K562 treated with DMSO at 1 percent for 12 hours (cell line): ENCODE results near the gene SYPL2. TPM values are rescaled to one million over a fixed set of nuclear protein-coding genes. Genes with fewer than 3 reads are reported as not detected.

Experiments used
- total RNA-seq: library from RNA; unstranded; fragments of 300-600 nt; gene quantifications from 2 replicates; pipeline ENCODE4 v1.2.3, GENCODE V29; 2022; ENCODE audit not compliant: insufficient read depth

Gene SYPL2
- not detected in 2 replicates for total RNA-seq

DNA sequence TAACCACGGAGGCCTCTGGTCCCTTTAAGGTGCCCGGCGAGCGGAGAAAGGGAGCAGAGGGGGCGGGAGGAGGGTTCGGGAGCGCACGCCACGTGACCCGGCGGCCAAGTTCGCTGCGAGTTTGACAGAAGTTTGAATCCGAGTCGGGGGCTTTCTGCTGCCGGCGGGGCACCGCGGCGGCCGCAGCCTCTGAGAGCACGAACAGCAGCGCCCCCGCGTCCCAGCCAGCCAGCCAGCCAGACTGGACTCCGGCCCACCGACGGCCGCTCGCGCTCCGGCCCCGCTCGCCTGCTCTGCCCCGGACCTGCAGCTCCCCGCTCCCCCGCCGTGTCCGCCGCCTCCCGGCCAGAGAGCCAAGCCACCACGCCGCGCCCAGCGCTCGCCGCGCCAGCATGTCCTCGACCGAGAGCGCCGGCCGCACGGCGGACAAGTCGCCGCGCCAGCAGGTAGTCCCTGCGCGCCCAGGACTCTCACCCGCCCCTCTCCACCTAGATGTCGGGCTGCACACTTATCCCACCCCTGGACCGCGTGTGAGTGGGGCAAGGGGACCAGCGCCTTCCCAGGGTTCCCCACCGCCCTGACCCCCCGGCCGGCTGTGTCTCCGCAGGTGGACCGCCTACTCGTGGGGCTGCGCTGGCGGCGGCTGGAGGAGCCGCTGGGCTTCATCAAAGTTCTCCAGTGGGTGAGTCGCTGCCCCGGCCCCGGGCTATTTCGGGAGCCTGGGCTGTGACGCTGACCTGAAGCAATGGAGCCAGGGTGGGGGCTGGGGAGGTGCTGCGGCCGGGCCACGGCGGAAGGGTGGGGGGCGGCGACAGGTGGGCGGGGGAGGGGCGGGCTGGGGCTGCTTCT is at the start of gene SYPL2:
SYPL2 (plus strand) TSS at position 95 of the 849 bp plus-strand sequence; CDS start at position 393, 298 bp downstream.

DNA sequence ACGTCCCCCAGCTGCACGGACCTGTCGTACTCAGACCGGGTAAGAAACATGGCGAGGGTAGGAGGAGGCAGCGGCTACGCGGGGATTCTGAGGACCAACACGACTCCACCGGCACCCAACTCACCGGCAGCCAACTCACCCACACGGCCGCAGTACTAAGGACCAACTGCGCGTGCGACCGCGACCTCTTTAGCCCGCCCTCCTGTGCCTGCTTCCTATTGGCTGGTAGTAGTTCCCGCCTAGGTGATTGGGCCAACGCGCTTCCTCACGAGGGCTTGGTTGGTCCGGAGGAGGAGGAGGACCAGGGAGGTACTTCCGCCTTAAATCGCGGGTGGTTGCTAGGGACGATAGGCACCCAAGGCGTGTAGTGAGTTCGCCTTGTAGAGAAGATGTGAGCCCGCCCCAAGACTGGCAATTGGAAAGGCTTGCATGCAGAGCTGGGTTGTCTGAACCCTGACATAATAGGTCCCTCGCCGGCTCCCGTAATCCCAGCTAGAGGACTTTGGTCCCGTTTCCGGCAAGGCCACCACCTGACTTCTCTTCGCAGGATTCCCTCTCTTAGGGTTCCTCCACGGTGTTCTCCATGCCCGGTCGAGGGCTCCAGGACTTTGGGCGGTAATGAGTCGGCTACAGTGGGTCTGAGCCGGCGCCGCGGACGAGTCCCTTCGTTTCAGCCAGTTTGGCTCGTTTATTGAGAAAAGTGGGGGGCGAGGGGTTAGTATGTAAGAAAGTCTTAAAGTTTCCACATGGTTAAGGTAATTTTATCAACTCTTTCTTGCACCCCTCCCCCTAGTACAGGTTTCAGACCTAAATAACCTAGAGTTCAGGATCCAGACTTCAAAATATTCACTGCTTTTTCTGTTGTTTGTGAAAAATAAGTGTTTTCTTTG is 39.8 kb upstream of the SYPL2 start, which contains the start of gene PSMA5:
PSMA5 (minus strand) TSS at position 168 of the 890 bp plus-strand sequence; CDS start at position 50, 118 bp downstream.

DNA sequence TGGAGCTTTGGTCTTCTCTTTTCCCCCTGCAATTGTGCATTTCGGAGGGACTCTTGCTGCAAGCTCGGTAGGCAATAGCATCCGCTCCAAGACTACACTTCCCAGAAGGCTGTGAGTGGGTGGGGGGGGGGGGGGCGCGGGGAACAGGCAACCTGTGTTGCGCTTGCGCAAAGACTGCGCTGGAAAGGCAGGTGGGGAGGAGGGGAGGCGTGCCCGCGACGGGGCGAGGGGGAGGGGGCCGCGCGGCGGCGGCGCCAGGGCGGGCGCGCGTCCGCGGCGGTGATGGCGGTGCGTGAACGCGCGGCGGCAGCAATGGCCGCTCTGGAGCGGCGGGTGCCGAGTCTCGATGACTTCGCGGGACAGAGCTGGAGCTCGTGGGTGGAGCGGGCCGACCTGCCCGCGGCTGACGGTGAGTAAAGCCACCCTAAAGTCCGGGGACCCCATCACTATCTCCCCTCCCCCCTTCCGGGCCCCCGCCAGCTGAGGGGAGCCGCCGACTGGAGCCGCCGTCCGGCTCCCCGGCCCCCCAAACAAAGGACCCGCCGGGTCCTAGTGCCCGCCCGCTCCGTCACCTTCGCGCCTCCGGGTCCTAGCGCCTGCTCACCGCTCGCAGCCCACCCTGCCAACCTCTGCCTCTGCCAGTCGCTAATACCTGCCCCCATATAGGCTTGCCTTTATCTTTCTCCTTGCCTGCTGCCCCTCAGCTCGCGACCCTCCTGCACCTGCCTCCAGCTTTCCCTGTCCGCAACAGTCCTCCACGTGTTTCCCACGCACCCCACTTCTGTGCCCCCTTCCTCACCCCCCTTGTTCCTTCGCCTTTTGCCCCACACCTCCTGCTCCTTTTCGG is 17.5 kb downstream of the SYPL2 start, which contains the start of gene ATXN7L2:
ATXN7L2 (plus strand) TSS at position 234 of the 847 bp plus-strand sequence; CDS start at position 283, 49 bp downstream.

DNA sequence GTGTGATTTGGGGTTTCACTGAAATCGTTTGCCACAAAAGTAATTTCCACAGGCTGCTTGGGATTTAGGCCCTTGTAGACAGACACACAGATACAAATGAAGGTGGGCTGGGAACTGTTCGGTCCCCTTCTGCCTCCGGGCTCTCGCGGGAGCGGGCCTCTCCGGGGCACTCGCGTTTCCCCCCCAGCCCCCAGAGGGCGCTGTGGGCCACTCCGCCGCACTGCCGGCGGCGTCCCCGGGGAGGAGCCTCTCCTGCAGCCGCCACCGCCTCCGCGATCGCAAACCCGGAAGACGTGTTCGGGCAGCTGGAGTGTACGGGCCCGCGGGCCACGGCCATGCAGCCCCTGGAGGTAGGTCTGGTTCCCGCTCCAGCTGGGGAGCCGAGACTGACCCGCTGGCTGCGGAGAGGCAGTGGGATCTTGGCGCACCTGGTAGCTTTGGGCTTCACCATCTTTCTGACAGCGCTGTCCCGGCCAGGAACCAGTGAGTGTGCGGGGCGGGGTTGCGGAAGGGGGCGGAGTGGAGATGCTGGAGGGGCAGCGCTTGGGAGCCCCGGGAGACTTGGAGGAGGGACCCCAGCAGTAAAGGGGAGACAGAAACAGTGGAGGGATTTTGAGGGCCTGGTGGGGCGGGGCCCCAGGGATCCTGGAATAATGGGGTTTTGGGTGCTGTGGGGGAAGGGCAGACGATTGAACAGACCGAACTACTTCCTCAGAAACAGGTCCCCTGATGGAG is 27.6 kb downstream of the SYPL2 start, which contains the start of gene CYB561D1:
CYB561D1 (plus strand) TSS at position 290 of the 735 bp plus-strand sequence; CDS start at position 336, 46 bp downstream.

DNA sequence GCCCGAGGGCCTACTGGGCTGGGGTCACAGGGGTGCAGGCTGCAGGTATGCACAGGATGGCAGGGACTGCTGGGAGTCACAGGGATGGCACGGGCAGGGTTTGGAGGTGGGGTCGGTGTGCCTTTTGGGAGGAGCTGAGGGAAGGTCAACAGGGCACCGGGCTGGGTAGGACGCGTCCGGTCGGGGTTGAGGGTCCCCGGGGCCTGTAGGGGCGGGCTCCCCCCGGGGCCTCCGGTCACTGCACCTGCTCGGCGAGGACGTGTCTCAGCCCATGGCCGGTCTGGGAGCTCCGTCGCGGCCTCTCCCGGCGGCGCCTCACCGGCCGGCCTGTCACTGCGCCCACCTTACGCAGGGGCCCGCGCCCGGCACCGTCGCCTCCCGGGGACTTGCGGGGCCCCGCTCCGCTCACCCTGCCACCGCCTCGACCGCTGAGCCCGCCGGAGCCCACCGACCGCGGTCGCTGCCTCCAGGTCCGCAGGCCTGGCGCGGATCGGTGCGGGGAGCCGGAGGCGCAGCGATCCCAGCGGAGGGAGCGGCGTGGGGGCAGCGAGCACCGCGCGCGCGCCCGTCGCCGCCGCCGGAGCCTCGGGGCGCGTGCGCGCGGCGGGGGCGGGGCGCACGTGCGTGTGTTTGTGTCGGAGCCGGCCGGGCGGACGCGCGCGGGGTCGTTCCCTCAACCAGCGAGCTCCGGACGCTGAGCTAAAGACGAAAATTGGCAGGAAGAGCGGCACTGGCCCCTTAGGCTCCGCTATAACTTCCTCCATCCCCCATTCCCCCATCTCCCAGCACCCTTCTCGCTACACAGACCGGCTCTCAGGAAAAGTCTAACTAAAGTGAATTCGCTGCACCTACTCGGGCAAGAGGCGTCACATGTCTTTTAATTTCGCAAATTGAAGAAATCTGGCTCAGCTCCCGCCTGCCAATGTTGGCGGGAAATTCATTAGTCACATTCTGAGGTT is 43.1 kb downstream of the SYPL2 start, which contains the start of gene AMIGO1:
AMIGO1 (minus strand) TSS at position 552 of the 959 bp plus-strand sequence. CDS start 815 bp downstream, outside the sequence.

Other genes with a start within 250 kb of the SYPL2 start
- 4.5 and 24.3 TPM in 2 replicates for gene CELSR2, start 217.0 kb upstream of the SYPL2 start, total RNA-seq
- gene PSRC1, start 183.4 kb upstream of the SYPL2 start, total RNA-seq, result 55.5 and 66.6 TPM in 2 replicates
- gene MYBPHL, start 159.5 kb upstream of the SYPL2 start, total RNA-seq, result not detected in 2 replicates
- gene SORT1, start 68.6 kb upstream of the SYPL2 start, total RNA-seq, result 25.4 and 88.2 TPM in 2 replicates
- gene PSMA5, start 40.1 kb upstream of the SYPL2 start, total RNA-seq, result 117 and 150 TPM in 2 replicates
- 7.8 and 9.2 TPM in 2 replicates for gene ATXN7L2, start 17.4 kb downstream of the SYPL2 start, total RNA-seq
- gene CYB561D1, start 27.5 kb downstream of the SYPL2 start, total RNA-seq, result 5.1 and 13.1 TPM in 2 replicates
- gene AMIGO1, start 43.2 kb downstream of the SYPL2 start, total RNA-seq, result 0.19 and 1.7 TPM in 2 replicates
- gene GPR61, start 73.3 kb downstream of the SYPL2 start, total RNA-seq, result not detected in 2 replicates
- 3.7 and 7.7 TPM in 2 replicates for gene GNAI3, start 82.1 kb downstream of the SYPL2 start, total RNA-seq
- not detected in 2 replicates for gene GNAT2, start 153.1 kb downstream of the SYPL2 start, total RNA-seq
- gene AMPD2, start 153.3 kb downstream of the SYPL2 start, total RNA-seq, result 29.3 and 54.4 TPM in 2 replicates
- 47.9 and 54.3 TPM in 2 replicates for gene GSTM4, start 189.6 kb downstream of the SYPL2 start, total RNA-seq
- 6.4 and 21.0 TPM in 2 replicates for gene GSTM2, start 201.5 kb downstream of the SYPL2 start, total RNA-seq
- not detected in 2 replicates for gene GSTM1, start 221.3 kb downstream of the SYPL2 start, total RNA-seq
- gene GSTM5, start 245.7 kb downstream of the SYPL2 start, total RNA-seq, result not detected in 2 replicates